ENCODE results near the gene ANXA10.

The ANXA10 gene

GRCh38 chr4:168199260-168199957, 107.1 kb downstream of the ANXA10 start:
- no peak overlapping the region for H3K9ac ChIP-seq (ENCODE audit: low read depth, low read length, poor library complexity, severe bottlenecking)
- no peaks in the 10 kb centered on the region for H3K9me2 ChIP-seq (replicated peaks; ENCODE audit: low read depth, low read length)
- H3K27me3 ChIP-seq (ENCODE audit: insufficient read depth, low read length, poor library complexity, severe bottlenecking), result no peaks in the 10 kb centered on the region
- no peak overlapping the region for H3K4me3 ChIP-seq (ENCODE audit: low read length, poor library complexity, severe bottlenecking)
- no peaks in the 10 kb centered on the region for H3F3A ChIP-seq (ENCODE audit: low read depth)
- no peak overlapping the region for H2AFZ ChIP-seq (ENCODE audit: low read length)
- H3K9me3 ChIP-seq (ENCODE audit: insufficient read depth, low read depth, low read length), result peaks cover 12% of the 10 kb centered on the region; the same call in 1 of the 2 replicates
- H3K4me1 ChIP-seq (ENCODE audit: insufficient read depth, low read length, poor library complexity, severe bottlenecking), result no peaks in the 10 kb centered on the region
- H3K79me2 ChIP-seq (ENCODE audit: insufficient read depth, low read length), result no peaks in the 10 kb centered on the region
- H3K4me2 ChIP-seq (ENCODE audit: low read depth, low read length, poor library complexity, severe bottlenecking), result no peak overlapping the region
- no peaks in the 10 kb centered on the region for H4K20me1 ChIP-seq (ENCODE audit: insufficient read depth, low read length, poor library complexity, severe bottlenecking)
- TF ChIP-seq CTCF (conservative IDR thresholded peaks at IDR 0.05; ENCODE audit: low read length), result no peak
- TF ChIP-seq EZH2phosphoT487 (IDR thresholded peaks at IDR 0.05; ENCODE audit: borderline replicate concordance), result no peak
- no peaks in the 10 kb centered on the region for H3K36me3 ChIP-seq (ENCODE audit: insufficient read depth, low read length)

DNA sequence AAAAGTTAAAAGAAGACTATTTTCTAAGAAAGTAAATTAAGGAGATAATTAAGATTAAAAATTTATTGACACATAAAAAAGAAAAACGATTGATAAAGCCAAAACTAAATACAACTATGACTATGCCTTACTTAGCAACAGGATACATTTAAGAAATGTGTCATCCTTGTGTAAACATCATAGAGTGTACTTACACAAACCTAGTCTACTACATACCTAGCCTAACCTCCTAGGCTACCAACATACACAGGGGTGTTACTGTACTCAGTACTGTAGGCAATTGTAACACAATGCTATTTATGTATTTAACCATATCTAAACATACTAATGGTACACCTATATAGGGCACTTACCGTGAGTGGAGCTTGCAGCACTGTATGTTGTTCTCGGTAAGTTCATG, 108.3 kb downstream of the ANXA10 start:
- Histone ChIP-seq H4K20me1 (ENCODE audit: insufficient read depth, low read length, poor library complexity, severe bottlenecking) (no peaks in the 10 kb centered on the region), H3K36me3 (ENCODE audit: insufficient read depth, low read length) (no peaks in the 10 kb centered on the region), H2AFZ (ENCODE audit: low read length) (no peak overlapping the region), H3K4me1 (ENCODE audit: insufficient read depth, low read length, poor library complexity, severe bottlenecking) (no peaks in the 10 kb centered on the region), H3F3A (ENCODE audit: low read depth) (no peaks in the 10 kb centered on the region), H3K4me3 (ENCODE audit: low read length, poor library complexity, severe bottlenecking) (no peak overlapping the region), H3K9me2 (replicated peaks; ENCODE audit: low read depth, low read length) (no peaks in the 10 kb centered on the region), H3K4me2 (ENCODE audit: low read depth, low read length, poor library complexity, severe bottlenecking) (no peak overlapping the region), H3K27me3 (ENCODE audit: insufficient read depth, low read length, poor library complexity, severe bottlenecking) (no peaks in the 10 kb centered on the region), H3K79me2 (ENCODE audit: insufficient read depth, low read length) (no peaks in the 10 kb centered on the region), H3K9me3 (ENCODE audit: insufficient read depth, low read depth, low read length) (peaks cover 15% of the 10 kb centered on the region; the same call in 1 of the 2 replicates), H3K9ac (ENCODE audit: low read depth, low read length, poor library complexity, severe bottlenecking) (no peak overlapping the region)
- TF ChIP-seq EZH2phosphoT487 (IDR thresholded peaks at IDR 0.05; ENCODE audit: borderline replicate concordance), result no peak
- TF ChIP-seq CTCF (conservative IDR thresholded peaks at IDR 0.05; ENCODE audit: low read length), result no peak

DNA sequence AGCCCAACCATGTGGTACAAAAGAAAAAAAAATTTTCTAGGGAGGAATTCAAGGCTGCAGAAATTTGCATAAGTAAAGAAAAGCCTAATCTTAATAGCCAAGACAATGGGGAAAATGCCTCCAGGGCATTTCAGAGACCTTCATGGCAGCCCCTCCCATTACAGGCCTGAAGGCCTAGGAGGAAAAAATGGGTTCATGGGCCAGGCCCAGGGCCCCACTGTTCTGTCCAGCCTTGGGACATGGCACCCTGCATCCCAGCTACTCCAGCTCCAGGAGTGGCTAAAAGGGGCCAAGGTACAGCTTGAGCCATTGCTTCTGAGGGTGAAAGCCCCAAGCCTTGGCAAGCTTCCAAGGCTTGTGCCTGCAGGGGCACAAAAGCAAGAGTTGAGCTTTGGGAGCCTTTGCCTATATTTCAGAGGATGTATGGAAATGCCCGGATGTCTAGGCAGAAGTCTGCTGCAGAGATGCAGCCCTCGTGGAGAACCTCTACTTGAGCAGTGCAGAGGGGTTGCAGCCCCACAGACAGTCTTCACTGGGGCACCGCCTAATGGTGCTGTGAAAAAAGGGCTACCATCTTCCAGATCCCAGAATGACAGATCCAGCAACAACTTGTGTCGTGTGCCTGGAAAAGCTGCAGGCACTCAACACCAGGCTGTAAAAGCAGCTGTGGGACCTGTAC, 111.0 kb downstream of the ANXA10 start:
- no peak overlapping the region for H3K4me3 ChIP-seq (ENCODE audit: low read length, poor library complexity, severe bottlenecking)
- no peak overlapping the region for H3K9ac ChIP-seq (ENCODE audit: low read depth, low read length, poor library complexity, severe bottlenecking)
- H3K9me3 ChIP-seq (ENCODE audit: insufficient read depth, low read depth, low read length), result peaks cover 15% of the 10 kb centered on the region; the same call in 1 of the 2 replicates
- no peaks in the 10 kb centered on the region for H3K27me3 ChIP-seq (ENCODE audit: insufficient read depth, low read length, poor library complexity, severe bottlenecking)
- no peak overlapping the region for H2AFZ ChIP-seq (ENCODE audit: low read length)
- H3K4me1 ChIP-seq (ENCODE audit: insufficient read depth, low read length, poor library complexity, severe bottlenecking), result no peaks in the 10 kb centered on the region
- H3K36me3 ChIP-seq (ENCODE audit: insufficient read depth, low read length), result no peaks in the 10 kb centered on the region
- no peaks in the 10 kb centered on the region for H3K9me2 ChIP-seq (replicated peaks; ENCODE audit: low read depth, low read length)
- no peaks in the 10 kb centered on the region for H3F3A ChIP-seq (ENCODE audit: low read depth)
- no peaks in the 10 kb centered on the region for H4K20me1 ChIP-seq (ENCODE audit: insufficient read depth, low read length, poor library complexity, severe bottlenecking)
- no peak for TF ChIP-seq CTCF (conservative IDR thresholded peaks at IDR 0.05; ENCODE audit: low read length)
- no peak for TF ChIP-seq EZH2phosphoT487 (IDR thresholded peaks at IDR 0.05; ENCODE audit: borderline replicate concordance)
- H3K4me2 ChIP-seq (ENCODE audit: low read depth, low read length, poor library complexity, severe bottlenecking), result no peak overlapping the region
- no peaks in the 10 kb centered on the region for H3K79me2 ChIP-seq (ENCODE audit: insufficient read depth, low read length)

Measured in Loucy (cell line).